Chondrocyte (in vitro differentiated cells): ENCODE measurements around the gene HELZ. TPM values are rescaled to one million over a fixed set of nuclear protein-coding genes. Genes with fewer than 3 reads are reported as not detected.
"Not testable (repeated sequence)": the region's sequence is repeated elsewhere in the genome, so short reads cannot be mapped to it uniquely, and the experiment has no call there.

Experiments used
- DNase-seq: peaks from one replicate; pipeline ENCODE4 v3.0.0; 2021; ENCODE audit warnings: mixed read lengths, low spot score
- H3K27ac Mint-ChIP-seq: one replicate; pipeline ENCODE4 v1.8.0; 2021; ENCODE audit warnings: mild to moderate bottlenecking, moderate library complexity, mixed read lengths; ENCODE audit not compliant: unreplicated experiment
- H3K27me3 Mint-ChIP-seq: 2 replicates; pipeline ENCODE4 v1.8.0; 2021; ENCODE audit warnings: low read depth, mixed read lengths
- H3K36me3 Mint-ChIP-seq: 2 replicates; pipeline ENCODE4 v1.8.0; 2021; ENCODE audit warnings: low read depth, mixed read lengths
- H3K4me1 Mint-ChIP-seq: 2 replicates; pipeline ENCODE4 v1.8.0; 2021; ENCODE audit warnings: low read depth, mild to moderate bottlenecking, mixed read lengths
- H3K4me3 Mint-ChIP-seq: one replicate; pipeline ENCODE4 v1.8.0; 2021; ENCODE audit warnings: mild to moderate bottlenecking, moderate library complexity, mixed read lengths; ENCODE audit not compliant: unreplicated experiment
- H3K9me3 Mint-ChIP-seq: 2 replicates; pipeline ENCODE4 v1.8.0; 2021; ENCODE audit warnings: low read depth, mixed read lengths
- total RNA-seq: library from RNA; stranded (reverse); gene quantifications from 3 replicates; pipeline ENCODE4 v1.2.1, GENCODE V29; 2021
- TF ChIP-seq, protein P1 (sequence below): fragments of 200-600 bp; sonication (generic); IDR thresholded peaks from 2 replicates; pipeline ENCODE4 v1.5.0; 2021; ENCODE audit warnings: antibody characterized with exemption, mild to moderate bottlenecking, moderate library complexity

HELZ gene
- total RNA-seq, 1 donor from 2014 or later = 55.8 TPM

DNA sequence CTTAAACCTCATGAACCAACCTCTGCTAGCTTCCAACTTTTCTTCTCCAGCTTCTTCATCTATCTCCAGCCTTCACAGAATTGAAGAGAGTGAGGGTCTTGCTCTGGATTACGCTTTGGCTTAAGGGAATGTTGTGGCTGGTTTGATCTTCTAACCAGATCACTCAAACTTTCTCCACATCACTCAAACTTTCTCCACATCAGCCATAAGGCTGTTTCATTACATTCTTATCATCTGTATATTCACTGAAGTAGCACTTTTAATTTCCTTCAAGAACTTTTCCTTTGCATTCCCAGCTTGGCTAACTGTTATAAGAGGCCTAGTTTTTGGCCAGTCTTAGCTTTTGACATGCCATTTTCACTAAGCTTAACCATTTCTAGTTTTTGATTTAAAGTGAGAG is 148.4 kb downstream of the HELZ start:
- TF ChIP-seq, protein P1, sequence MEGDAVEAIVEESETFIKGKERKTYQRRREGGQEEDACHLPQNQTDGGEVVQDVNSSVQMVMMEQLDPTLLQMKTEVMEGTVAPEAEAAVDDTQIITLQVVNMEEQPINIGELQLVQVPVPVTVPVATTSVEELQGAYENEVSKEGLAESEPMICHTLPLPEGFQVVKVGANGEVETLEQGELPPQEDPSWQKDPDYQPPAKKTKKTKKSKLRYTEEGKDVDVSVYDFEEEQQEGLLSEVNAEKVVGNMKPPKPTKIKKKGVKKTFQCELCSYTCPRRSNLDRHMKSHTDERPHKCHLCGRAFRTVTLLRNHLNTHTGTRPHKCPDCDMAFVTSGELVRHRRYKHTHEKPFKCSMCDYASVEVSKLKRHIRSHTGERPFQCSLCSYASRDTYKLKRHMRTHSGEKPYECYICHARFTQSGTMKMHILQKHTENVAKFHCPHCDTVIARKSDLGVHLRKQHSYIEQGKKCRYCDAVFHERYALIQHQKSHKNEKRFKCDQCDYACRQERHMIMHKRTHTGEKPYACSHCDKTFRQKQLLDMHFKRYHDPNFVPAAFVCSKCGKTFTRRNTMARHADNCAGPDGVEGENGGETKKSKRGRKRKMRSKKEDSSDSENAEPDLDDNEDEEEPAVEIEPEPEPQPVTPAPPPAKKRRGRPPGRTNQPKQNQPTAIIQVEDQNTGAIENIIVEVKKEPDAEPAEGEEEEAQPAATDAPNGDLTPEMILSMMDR = no peak
- no peak overlapping the region for H3K4me3 Mint-ChIP-seq
- peaks cover 44% of the 10 kb centered on the region for H3K4me1 Mint-ChIP-seq
- H3K27ac Mint-ChIP-seq = no peak overlapping the region
- DNase-seq = no peak
- peaks cover 7% of the 10 kb centered on the region for H3K36me3 Mint-ChIP-seq
- H3K9me3 Mint-ChIP-seq = no peaks in the 10 kb centered on the region
- H3K27me3 Mint-ChIP-seq = no peaks in the 10 kb centered on the region

DNA sequence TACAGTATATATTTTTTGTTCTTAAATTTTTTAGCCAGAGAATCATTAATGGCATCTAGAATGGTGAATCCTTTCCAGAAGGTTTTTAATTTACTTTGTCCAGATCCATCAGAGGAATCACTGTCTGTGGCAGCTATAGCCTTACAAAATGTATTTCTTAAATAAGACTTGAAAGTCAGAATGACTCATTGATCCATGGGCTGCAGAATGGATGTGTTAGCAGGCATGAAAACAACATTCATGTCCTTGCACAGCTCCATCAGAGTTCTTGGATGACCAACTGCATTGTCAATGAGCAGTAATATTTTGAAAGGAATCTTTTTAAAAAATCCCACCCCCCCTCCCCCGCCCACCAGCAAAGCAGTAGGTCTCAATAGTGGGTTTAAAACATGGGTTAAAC is 149.2 kb downstream of the HELZ start:
- no peak for DNase-seq
- no peaks in the 10 kb centered on the region for H3K9me3 Mint-ChIP-seq
- peak overlapping the region; percentile 51 for H3K27ac Mint-ChIP-seq
- peaks cover 7% of the 10 kb centered on the region for H3K36me3 Mint-ChIP-seq
- H3K27me3 Mint-ChIP-seq = no peaks in the 10 kb centered on the region
- peaks cover 37% of the 10 kb centered on the region for H3K4me1 Mint-ChIP-seq
- H3K4me3 Mint-ChIP-seq = no peak overlapping the region
- TF ChIP-seq, protein P1 = no peak

DNA sequence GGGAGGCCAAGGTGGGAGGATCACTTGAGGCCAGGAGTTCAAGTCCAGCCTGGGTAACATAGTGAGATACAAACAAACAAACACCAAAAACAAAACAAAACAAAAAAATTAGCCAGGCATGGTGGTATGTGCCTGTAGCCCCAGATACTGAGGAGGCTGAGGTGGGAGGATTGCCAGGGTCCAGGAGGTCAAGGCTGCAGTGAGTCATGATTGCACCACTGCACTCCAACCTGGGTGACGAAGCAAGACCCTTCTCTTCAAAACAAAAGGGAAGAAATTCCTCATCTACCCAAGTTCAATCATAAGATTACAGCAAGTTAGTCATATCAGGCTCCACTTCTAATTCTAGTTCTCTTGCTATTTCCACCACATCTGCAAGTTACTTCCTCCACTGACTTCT is 149.7 kb downstream of the HELZ start:
- H3K9me3 Mint-ChIP-seq, H3K4me3 Mint-ChIP-seq: not testable (repeated sequence)
- H3K27ac Mint-ChIP-seq = peak overlapping the region; percentile 51

DNA sequence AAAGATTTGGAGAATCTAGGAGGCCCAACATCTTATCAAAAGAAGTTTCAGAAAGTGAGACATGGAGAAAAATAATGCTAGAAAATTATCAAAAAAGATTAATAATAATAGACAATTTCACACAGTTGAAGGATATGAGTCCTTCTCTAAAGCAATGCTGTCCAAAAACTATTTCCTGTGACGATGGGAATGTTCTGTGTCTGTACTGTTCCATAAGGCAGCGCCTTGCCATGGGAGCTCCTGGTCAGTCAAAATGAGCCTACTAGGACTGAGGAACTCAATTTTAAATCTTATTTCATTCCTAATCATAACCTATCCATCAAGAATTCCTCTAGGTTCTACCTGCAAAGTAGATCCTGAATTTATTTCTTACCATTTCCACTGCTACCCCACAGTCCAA is 151.6 kb downstream of the HELZ start:
- TF ChIP-seq, protein P1 = no peak
- no peak for DNase-seq
- Mint-ChIP-seq H3K27ac (no peak overlapping the region), H3K27me3 (no peaks in the 10 kb centered on the region), H3K9me3 (peaks cover 4% of the 10 kb centered on the region), H3K4me3 (no peak overlapping the region), H3K36me3 (peaks cover 6% of the 10 kb centered on the region), H3K4me1 (peaks cover 22% of the 10 kb centered on the region)

More for the DNA sequence above, 149.7 kb downstream of the HELZ start:
- H3K36me3 Mint-ChIP-seq, H3K27me3 Mint-ChIP-seq, DNase-seq: not testable (repeated sequence)
- H3K4me1 Mint-ChIP-seq = peaks cover 33% of the 10 kb centered on the region

DNA sequence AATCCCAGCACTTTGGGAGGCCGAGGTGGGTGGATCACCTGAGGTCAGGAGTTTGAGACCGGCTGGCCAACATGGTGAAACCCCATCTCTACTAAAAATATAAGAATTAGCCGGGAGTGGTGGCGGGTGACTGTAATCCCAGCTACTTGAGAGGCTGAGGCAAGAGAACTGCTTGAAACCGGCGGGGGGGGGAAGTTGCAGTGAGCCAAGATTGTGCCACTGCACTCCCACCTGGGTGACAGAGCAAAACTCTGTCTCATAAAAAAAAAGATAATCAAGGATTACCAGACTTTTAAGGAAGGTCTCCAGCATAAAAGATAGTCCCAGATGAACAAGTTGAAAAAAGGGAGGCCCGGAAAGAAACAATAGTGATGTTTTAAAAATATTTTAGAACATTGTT is 152.3 kb downstream of the HELZ start:
- H3K36me3 Mint-ChIP-seq, H3K4me3 Mint-ChIP-seq, DNase-seq, H3K27me3 Mint-ChIP-seq, H3K27ac Mint-ChIP-seq, H3K9me3 Mint-ChIP-seq: not testable (repeated sequence)
- H3K4me1 Mint-ChIP-seq = peaks cover 17% of the 10 kb centered on the region

DNA sequence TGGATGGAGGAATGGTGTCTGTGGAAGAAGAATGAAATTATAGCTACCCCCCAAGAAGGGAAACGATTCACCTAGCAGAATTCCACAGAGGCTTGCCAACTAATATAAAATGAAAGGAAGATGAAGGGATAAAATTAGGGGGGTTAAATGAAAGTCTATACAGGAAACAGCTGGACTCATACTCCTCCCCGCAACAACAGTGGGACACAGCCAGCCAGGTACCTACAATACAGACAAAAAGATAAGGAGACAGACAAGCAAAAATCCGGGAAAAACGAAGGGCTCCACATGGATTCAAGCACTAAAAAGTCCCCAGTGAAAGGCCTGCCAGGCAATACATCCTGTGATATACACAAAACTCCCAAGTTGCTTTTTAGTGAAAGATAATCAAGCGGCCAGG is 152.7 kb downstream of the HELZ start:
- DNase-seq = no peak
- Mint-ChIP-seq H3K27me3 (no peaks in the 10 kb centered on the region), H3K4me3 (no peak overlapping the region), H3K27ac (no peak overlapping the region), H3K36me3 (peaks cover 8% of the 10 kb centered on the region), H3K9me3 (peaks cover 4% of the 10 kb centered on the region), H3K4me1 (peaks cover 17% of the 10 kb centered on the region)
- TF ChIP-seq, protein P1 = no peak
